Keratinocyte (primary cell): Measurements from ENCODE around the gene AIP. TPM values are rescaled to one million over a fixed set of nuclear protein-coding genes. Genes with fewer than 3 reads are reported as not detected.

Experiments used
- DNase-seq: peaks from one replicate; pipeline ENCODE4 v3.0.0-alpha.2; 2011; ENCODE audit warnings: low read depth, missing footprints, low spot score
- FAIRE-seq: peaks from 2 replicates; lab custom pipeline; 2011; peaks lifted over from hg19 to GRCh38; lab: Jason Lieb, UNC
- H2AFZ ChIP-seq: 2 replicates; pipeline ENCODE4 v1.6.0; 2012; ENCODE audit warnings: low read length, control low read depth, inconsistent platforms; ENCODE audit not compliant: control insufficient read depth
- H3K27ac ChIP-seq: 2 replicates; pipeline ENCODE4 v1.5.1; 2011; ENCODE audit warnings: low read length; ENCODE audit not compliant: control insufficient read depth, insufficient read depth
- H3K27me3 ChIP-seq: 3 replicates; pipeline ENCODE4 v1.6.0; 2011; ENCODE audit warnings: low read length; ENCODE audit not compliant: control insufficient read depth, insufficient read depth; ENCODE audit errors: extremely low read depth
- H3K36me3 ChIP-seq, 2 experiments: 2 replicates in 1 of 2; 3 replicates in 1 of 2; pipeline ENCODE4 v1.5.1; 2011; ENCODE audit warnings: low read length in 2 of 2, mild to moderate bottlenecking in 1 of 2; ENCODE audit not compliant: control insufficient read depth in 2 of 2, insufficient read depth in 2 of 2; ENCODE audit errors: extremely low read depth in 1 of 2
- H3K4me1 ChIP-seq: 3 replicates; pipeline ENCODE4 v1.5.1; 2011; ENCODE audit warnings: low read length; ENCODE audit not compliant: control insufficient read depth, insufficient read depth; ENCODE audit errors: extremely low read depth
- H3K4me2 ChIP-seq: 3 replicates; pipeline ENCODE4 v1.6.0; 2011; ENCODE audit warnings: low read depth, low read length; ENCODE audit not compliant: control insufficient read depth, insufficient read depth; ENCODE audit errors: extremely low read depth
- H3K4me3 ChIP-seq, 3 experiments: fragments of 200-600 bp in 1 of 3; sonication (generic) in 1 of 3; 2 replicates in 2 of 3; 3 replicates in 1 of 3; pipeline ENCODE4 v1.5.1; 2011 to 2016; ENCODE audit warnings: low read length in 3 of 3, mild to moderate bottlenecking in 3 of 3, control low read depth in 2 of 3, inconsistent platforms in 1 of 3, low read depth in 1 of 3, mixed read lengths in 1 of 3, mixed run types in 1 of 3, moderate library complexity in 1 of 3; ENCODE audit not compliant: control insufficient read depth in 2 of 3, insufficient read depth in 2 of 3; ENCODE audit errors: extremely low read depth in 1 of 3
- H3K79me2 ChIP-seq: 2 replicates; pipeline ENCODE4 v1.6.0; 2012; ENCODE audit warnings: low read length; ENCODE audit not compliant: control insufficient read depth, insufficient read depth
- H3K9ac ChIP-seq: 3 replicates; pipeline ENCODE4 v1.6.0; 2011; ENCODE audit warnings: low read length; ENCODE audit not compliant: control insufficient read depth, insufficient read depth; ENCODE audit errors: extremely low read depth
- H3K9me1 ChIP-seq: 3 replicates; pipeline ENCODE4 v1.6.0; 2011; ENCODE audit warnings: low read length; ENCODE audit not compliant: control insufficient read depth, insufficient read depth; ENCODE audit errors: extremely low read depth
- H3K9me3 ChIP-seq: 2 replicates; pipeline ENCODE4 v1.5.1; 2012; ENCODE audit warnings: low read depth, low read length; ENCODE audit not compliant: control insufficient read depth
- H4K20me1 ChIP-seq: 3 replicates; pipeline ENCODE4 v1.6.0; 2011; ENCODE audit warnings: low read length; ENCODE audit not compliant: control insufficient read depth, insufficient read depth; ENCODE audit errors: extremely low read depth
- EZH2 ChIP-seq: IDR thresholded peaks from one replicate; pipeline ENCODE4 v1.6.1; 2012; ENCODE audit warnings: inconsistent platforms, mild to moderate bottlenecking, low read length, moderate library complexity
- dilution Hi-C: fragments of 300-500 bp; cut with MboI; formaldehyde crosslinking; loops from one replicate; pipeline ENCODE4 v1.7.0; 2020; ENCODE audit warnings: low sequenced_read_pairs; ENCODE audit not compliant: extremely low pct_ligation_motif_present
- polyA plus RNA-seq, 5 experiments: library from polyadenylated mRNA; depleted of rRNA in 3 of 5; stranded (reverse) in 3 of 5; stranded (forward) in 1 of 5; unstranded in 1 of 5; fragments of >200 nt; gene quantifications; 1 replicate in 1 of 5; 2 replicates in 3 of 5; 3 replicates in 1 of 5; pipeline versions ENCODE4 v1.2.1 to v1.2.3, GENCODE V29; 2011 to 2012; ENCODE audit warnings: missing spikeins in 2 of 5, low read depth in 1 of 5, low replicate concordance in 1 of 5
- TF ChIP-seq, protein P1 (sequence below), 3 experiments: IDR thresholded peaks in 1 of 3; conservative IDR thresholded peaks in 1 of 3; optimal IDR thresholded peaks in 1 of 3; 2 replicates in 2 of 3; 3 replicates in 1 of 3; pipeline versions ENCODE3 to v1.5.1; 2011; ENCODE audit warnings: low read length in 3 of 3, mild to moderate bottlenecking in 3 of 3, moderate library complexity in 2 of 3, control low read depth in 1 of 3, inconsistent platforms in 1 of 3; ENCODE audit not compliant: insufficient read depth in 2 of 3; ENCODE audit errors: extremely low read depth in 1 of 3

AIP gene
- polyA plus RNA-seq, 1 donor (not counting 4 experiments of a cell fraction or from before 2014, with no cell fraction given) = 32.5 TPM

DNA sequence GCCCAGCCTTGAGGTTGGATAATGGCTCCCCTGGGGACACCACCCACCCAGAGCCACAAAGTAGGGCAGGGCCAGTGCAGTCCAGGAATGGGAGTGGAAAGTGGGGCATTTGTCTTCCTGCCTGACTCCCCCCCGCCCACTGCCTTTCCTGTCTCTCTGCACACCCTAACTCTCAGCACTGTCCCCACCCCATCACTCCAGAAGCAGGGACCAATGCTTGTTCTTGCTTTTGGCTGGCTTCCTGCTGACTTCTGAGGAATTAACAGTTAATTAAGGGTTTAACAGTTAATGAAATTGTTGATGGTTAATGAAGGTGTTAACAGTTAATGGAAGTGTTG, 17.6 kb downstream of the AIP start:
- H3K27me3 ChIP-seq = no peaks in the 10 kb centered on the region
- H3K27ac ChIP-seq = no peak overlapping the region
- H3K4me3 ChIP-seq = no peak overlapping the region
- H3K79me2 ChIP-seq = peaks cover 8% of the 10 kb centered on the region
- H3K9ac ChIP-seq = no peak overlapping the region
- no peaks in the 10 kb centered on the region for H3K9me3 ChIP-seq
- peaks cover 2% of the 10 kb centered on the region for H3K4me1 ChIP-seq
- no peak for DNase-seq
- H3K9me1 ChIP-seq = no peaks in the 10 kb centered on the region
- no peak overlapping the region for H2AFZ ChIP-seq
- FAIRE-seq = no peak
- H3K4me2 ChIP-seq = no peak overlapping the region
- peaks cover 9 to 22% of the 10 kb centered on the region in 2 experiments for H3K36me3 ChIP-seq
- TF ChIP-seq, protein P1, sequence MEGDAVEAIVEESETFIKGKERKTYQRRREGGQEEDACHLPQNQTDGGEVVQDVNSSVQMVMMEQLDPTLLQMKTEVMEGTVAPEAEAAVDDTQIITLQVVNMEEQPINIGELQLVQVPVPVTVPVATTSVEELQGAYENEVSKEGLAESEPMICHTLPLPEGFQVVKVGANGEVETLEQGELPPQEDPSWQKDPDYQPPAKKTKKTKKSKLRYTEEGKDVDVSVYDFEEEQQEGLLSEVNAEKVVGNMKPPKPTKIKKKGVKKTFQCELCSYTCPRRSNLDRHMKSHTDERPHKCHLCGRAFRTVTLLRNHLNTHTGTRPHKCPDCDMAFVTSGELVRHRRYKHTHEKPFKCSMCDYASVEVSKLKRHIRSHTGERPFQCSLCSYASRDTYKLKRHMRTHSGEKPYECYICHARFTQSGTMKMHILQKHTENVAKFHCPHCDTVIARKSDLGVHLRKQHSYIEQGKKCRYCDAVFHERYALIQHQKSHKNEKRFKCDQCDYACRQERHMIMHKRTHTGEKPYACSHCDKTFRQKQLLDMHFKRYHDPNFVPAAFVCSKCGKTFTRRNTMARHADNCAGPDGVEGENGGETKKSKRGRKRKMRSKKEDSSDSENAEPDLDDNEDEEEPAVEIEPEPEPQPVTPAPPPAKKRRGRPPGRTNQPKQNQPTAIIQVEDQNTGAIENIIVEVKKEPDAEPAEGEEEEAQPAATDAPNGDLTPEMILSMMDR (optimal IDR thresholded peaks at IDR 0.05 in 1 of 3, IDR thresholded peaks at IDR 0.05 in 1 of 3, conservative IDR thresholded peaks at IDR 0.05 in 1 of 3; ENCODE audit: extremely low read depth in 1 of 3, insufficient read depth in 2 of 3, low read length in 3 of 3) = no peak
- no peak for TF ChIP-seq EZH2
- dilution Hi-C loops = no loop called here
- no peaks in the 10 kb centered on the region for H4K20me1 ChIP-seq

DNA sequence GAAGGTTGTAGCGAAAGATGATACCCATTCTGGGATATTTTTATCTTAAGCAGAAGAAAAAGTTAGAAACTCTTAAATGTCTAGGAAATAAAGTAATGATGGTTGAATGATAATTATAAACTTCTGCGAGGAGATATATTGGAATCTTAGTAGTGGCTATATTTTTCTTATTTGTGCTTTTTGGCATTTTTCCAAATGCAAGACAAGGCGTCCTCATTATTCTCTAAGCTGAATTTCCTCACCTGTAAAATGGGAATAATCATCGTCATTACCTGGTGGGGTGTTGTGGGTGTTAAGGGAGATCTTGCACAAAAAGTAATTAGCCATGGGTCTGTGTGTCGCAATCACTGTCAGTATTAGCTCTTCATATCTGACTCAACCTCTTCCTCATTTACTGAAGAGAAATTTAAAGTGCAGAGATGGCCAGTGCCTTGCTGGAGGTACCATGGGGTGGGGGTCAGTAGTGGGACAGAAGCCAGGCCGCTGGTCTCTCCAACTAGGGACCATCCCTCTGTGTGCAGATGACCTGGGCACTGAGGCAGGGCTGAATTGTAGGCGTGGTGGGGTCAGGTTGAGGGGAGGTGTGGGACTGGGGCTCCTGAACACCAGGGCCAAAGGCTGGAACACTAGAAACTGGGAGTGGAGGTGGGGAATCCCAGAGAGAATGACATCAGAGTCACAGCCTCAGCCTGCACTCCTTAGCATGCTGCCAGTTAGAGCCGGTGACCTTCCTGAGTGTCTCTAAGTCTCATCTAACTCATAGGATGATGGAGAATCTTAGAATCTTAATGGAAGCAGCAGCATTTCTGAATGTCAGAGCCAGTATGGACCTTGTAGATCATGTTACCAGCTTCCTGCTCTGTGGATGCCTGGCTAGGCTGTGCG, 18.2 kb downstream of the AIP start:
- Histone ChIP-seq H3K9ac (no peak overlapping the region), H2AFZ (no peak overlapping the region), H3K27me3 (no peaks in the 10 kb centered on the region), H4K20me1 (no peaks in the 10 kb centered on the region), H3K4me1 (peaks cover 7% of the 10 kb centered on the region), H3K9me1 (no peaks in the 10 kb centered on the region), H3K36me3 (peaks cover 9 to 20% of the 10 kb centered on the region in 2 experiments), H3K79me2 (peaks cover 8% of the 10 kb centered on the region), H3K4me2 (no peak overlapping the region), H3K4me3 (no peak overlapping the region), H3K27ac (no peak overlapping the region), H3K9me3 (no peaks in the 10 kb centered on the region)
- no peak for TF ChIP-seq EZH2
- TF ChIP-seq, protein P1 (optimal IDR thresholded peaks at IDR 0.05 in 1 of 3, IDR thresholded peaks at IDR 0.05 in 1 of 3, conservative IDR thresholded peaks at IDR 0.05 in 1 of 3; ENCODE audit: extremely low read depth in 1 of 3, insufficient read depth in 2 of 3, low read length in 3 of 3) = no peak
- FAIRE-seq (no peak), DNase-seq (no peak)
- dilution Hi-C loops = no loop called here
